Left colon (tissue), 2 donors: ENCODE results near the gene PRAMEF18. TPM values are rescaled to one million over a fixed set of nuclear protein-coding genes. Genes with fewer than 3 reads are reported as not detected.
"Not testable (repeated sequence)": the region's sequence is repeated elsewhere in the genome, so short reads cannot be mapped to it uniquely, and the experiment has no call there.

Source experiments
- ATAC-seq: fragments of 200-7000 bp; cut with Tn5 transposase; one replicate; pipeline ENCODE4 v1.9.1; 2020; ENCODE audit warnings: mild to moderate bottlenecking, moderate library complexity
- DNase-seq, 2 donors: peaks; one replicate each; pipeline ENCODE4 v3.0.0-alpha.2; 2020
- intact Hi-C, 2 donors: fragments of 100-400 bp; cut with DNase I in 1 of 2; cut with micrococcal nuclease in 1 of 2; formaldehyde crosslinking; loops; one replicate each; pipeline versions ENCODE4 v1.11.2 to v1.14.0; 2022; cut with DNase I, micrococcal nuclease
- total RNA-seq, 2 donors: library from RNA; stranded (reverse); fragmentation: NEBNext Ultra II Directional; extraction: Animal tissue kit (Norgen Biotek cat#: 25700); gene quantifications; one replicate each; pipeline ENCODE4 v1.2.1, GENCODE V29; 2021
- donor health status: DM: no; HTN: no; CAD: no.
- donor health status: DM: yes; HTN: yes; CAD: no.

The PRAMEF18 gene
- total RNA-seq, 2 donors from 2014 or later: not detected

- ATAC-seq, intact Hi-C loops, DNase-seq: not testable (repeated sequence)
Observed at GRCh38 chr1:13222788-13223187, 3.2 kb downstream of the PRAMEF18 start.

- ATAC-seq, intact Hi-C loops, DNase-seq: not testable (repeated sequence)
Observed at GRCh38 chr1:13219203-13219602, 6.8 kb downstream of the PRAMEF18 start.

- intact Hi-C loops, ATAC-seq: not testable (repeated sequence)
Observed at GRCh38 chr1:13216619-13217018, 9.3 kb downstream of the PRAMEF18 start.

GRCh38 chr1:13208712-13209111 lies 17.2 kb downstream of the PRAMEF18 start:
- intact Hi-C loops, ATAC-seq, DNase-seq: not testable (repeated sequence)

More at GRCh38 chr1:13216619-13217018, 9.3 kb downstream of the PRAMEF18 start:
- not testable (repeated sequence) for DNase-seq

- ATAC-seq, DNase-seq, intact Hi-C loops: not testable (repeated sequence)
Observed at GRCh38 chr1:13201309-13201708, 24.6 kb downstream of the PRAMEF18 start, which contains the start of gene PRAMEF13. PRAMEF13 (minus strand) TSS chr1:13201409; CDS start chr1:13199589, 1,820 bp downstream.

Other genes starting within 250 kb of the PRAMEF18 start
- not detected for gene PRAMEF27, start 169.6 kb downstream of the PRAMEF18 start, total RNA-seq
- not detected for gene HNRNPCL3, start 165.4 kb downstream of the PRAMEF18 start, total RNA-seq
- gene PRAMEF25, start 155.4 kb downstream of the PRAMEF18 start, total RNA-seq: not detected
- not detected for gene HNRNPCL2, start 109.3 kb downstream of the PRAMEF18 start, total RNA-seq
- gene PRAMEF26, start 70.1 kb downstream of the PRAMEF18 start, total RNA-seq: not detected
- not detected for gene HNRNPCL4, start 60.5 kb downstream of the PRAMEF18 start, total RNA-seq
- gene PRAMEF9, start 54.3 kb downstream of the PRAMEF18 start, total RNA-seq: not detected
- gene PRAMEF13, start 24.7 kb downstream of the PRAMEF18 start, total RNA-seq: not detected
- gene PRAMEF5, start 28.0 kb upstream of the PRAMEF18 start, total RNA-seq: not detected
- not detected for gene PRAMEF8, start 59.0 kb upstream of the PRAMEF18 start, total RNA-seq
- gene PRAMEF33, start 77.4 kb upstream of the PRAMEF18 start, total RNA-seq: not detected
- not detected for gene PRAMEF15, start 89.4 kb upstream of the PRAMEF18 start, total RNA-seq
- gene PRAMEF14, start 121.0 kb upstream of the PRAMEF18 start, total RNA-seq: not detected
- gene PRAMEF19, start 145.8 kb upstream of the PRAMEF18 start, total RNA-seq: not detected
- gene PRAMEF17, start 163.5 kb upstream of the PRAMEF18 start, total RNA-seq: not detected
- not detected for gene PRAMEF20, start 184.3 kb upstream of the PRAMEF18 start, total RNA-seq